GM18858 (cell line): ENCODE results near the gene MCOLN1.

Experiments used
- ATAC-seq: cut with Tn5 transposase; IDR thresholded peaks from one replicate; pipeline ENCODE4 v1.9.1; 2021; ENCODE audit not compliant: unreplicated experiment

MCOLN1 gene

GRCh38 chr19:7522072-7522922 lies at the start of gene MCOLN1:
Gene MCOLN1, plus strand, starts transcription at chr19:7522624. Its CDS starts 127 bp downstream, at chr19:7522751.
- ATAC-seq = peak; percentile 59

- ATAC-seq = no peak
These were observed 46.8 kb upstream of the MCOLN1 start for GRCh38 chr19:7475665-7476064.

- ATAC-seq = no peak
These were observed 46.2 kb upstream of the MCOLN1 start for GRCh38 chr19:7476241-7476640.

DNA sequence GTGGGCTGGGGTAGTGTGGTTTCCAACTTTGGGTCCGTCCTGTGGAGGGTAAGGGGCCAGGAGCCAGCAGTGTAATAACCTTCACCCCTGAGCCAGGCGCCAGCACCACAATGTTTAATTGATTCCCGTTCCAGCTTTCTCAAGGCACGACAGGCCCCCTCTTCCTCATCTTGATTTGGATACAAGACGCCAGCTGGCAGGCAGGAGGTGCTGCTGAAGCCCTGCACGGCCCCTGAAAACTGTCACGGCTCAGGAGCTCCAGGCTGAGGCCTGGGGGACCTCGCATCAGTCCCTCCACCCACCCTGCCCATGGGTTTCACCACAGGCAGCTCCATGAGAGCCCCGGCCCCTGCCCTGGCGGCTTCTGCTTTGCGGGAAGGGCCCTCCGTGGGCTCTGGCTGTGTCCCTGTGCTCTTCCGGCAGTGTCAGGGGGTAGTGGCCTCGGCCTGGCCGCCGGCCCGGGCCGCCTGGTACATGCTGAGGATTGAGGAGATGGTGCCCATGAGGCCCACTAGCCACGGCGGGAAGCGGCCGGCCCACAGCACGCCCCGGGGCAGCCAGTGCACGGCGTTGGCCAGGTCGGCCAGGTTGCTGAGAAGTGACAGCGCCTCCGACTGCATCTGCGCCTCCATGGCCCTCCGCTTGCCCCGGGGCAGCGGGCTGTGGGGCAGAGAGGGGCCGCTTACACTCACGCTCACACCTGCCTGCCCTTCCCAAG lies 45.5 kb upstream of the MCOLN1 start:
- ATAC-seq = no peak

DNA sequence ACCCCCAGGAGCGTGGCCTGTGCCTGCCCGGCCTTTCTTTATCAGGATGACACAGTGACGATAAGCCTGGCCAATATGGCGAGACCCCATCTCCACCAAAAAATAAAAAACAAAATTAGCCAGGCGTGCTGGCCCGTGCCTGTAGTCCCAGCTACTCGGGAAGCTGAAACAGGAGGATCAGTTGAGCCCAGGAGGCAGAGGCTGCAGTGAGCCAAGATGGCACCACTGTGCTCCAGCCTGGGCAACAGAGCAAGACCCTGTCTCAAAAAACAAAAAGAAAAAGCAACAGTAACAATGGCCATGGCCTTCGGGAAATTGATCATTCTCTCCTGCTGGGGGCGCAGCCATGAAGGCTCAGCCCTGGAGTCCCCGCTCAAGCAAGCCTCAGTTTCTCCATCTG lies 44.7 kb upstream of the MCOLN1 start:
- no peak for ATAC-seq

DNA sequence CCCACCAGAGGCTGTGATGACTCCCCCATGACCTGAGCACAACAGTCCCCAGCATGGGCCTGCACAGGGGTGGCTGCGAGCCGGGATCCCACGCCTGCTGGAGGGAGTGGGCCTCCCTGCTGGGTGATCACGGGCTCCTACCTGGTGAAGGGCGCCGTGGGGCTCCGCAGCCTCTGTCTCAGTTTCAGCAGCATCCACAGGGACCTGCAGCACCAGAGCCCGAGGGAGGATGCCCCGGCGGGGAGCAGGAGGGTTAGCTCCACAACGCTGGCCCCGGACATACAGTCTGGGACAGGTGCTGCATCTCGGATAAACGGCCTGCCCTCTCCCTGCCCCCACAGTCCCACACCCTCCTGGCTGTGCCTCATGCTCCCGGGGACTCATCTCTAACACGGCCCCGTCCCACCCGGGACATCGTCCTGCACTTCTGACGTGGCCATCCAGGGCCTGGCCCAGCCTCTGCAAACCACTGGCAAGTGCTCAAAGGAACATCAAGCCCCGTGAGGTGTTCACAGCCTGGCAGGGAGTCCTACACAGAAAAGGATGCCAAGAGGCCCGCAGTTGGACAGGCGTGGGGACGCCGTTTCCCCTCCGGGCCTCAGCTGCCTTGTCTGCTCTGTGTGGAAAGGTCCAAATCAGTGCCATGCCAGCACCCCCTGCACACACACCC lies 44.1 kb upstream of the MCOLN1 start:
- ATAC-seq = no peak

DNA sequence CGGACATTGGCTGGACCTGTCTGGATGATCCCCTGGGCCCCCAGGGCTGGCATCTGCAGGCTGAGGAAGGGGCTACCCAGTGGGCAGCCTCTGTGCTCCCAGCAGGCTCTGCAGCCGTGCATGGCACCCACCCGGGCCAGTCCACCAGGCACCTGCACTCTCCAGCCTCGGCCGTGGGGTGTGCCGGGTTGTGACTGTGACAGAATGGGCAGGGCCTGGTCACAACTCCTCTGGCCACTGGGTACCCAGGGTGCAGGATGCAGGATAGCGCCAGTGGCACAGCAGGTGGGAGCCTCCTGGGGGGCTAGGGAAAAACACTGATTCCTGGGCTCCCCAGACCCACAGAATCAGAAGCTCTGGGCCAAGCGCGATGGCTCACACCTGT lies 43.6 kb upstream of the MCOLN1 start:
- ATAC-seq = no peak

- ATAC-seq = no peak
These were observed 42.0 kb upstream of the MCOLN1 start for GRCh38 chr19:7480222-7480969.

DNA sequence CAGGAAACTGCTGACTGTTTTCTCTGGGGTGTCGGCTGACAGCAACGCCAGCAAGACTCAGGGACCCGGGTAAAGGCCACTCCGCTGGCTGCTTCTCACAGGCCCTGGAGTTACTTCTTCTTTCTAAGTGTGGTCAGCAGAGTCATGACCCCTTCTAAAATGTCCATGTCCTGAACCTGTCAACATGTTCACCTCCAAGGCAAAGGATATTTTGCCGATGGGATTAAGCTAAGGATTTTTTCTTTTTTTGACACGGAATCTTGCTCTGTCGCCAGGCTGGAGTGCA lies 41.5 kb upstream of the MCOLN1 start:
- no peak for ATAC-seq

DNA sequence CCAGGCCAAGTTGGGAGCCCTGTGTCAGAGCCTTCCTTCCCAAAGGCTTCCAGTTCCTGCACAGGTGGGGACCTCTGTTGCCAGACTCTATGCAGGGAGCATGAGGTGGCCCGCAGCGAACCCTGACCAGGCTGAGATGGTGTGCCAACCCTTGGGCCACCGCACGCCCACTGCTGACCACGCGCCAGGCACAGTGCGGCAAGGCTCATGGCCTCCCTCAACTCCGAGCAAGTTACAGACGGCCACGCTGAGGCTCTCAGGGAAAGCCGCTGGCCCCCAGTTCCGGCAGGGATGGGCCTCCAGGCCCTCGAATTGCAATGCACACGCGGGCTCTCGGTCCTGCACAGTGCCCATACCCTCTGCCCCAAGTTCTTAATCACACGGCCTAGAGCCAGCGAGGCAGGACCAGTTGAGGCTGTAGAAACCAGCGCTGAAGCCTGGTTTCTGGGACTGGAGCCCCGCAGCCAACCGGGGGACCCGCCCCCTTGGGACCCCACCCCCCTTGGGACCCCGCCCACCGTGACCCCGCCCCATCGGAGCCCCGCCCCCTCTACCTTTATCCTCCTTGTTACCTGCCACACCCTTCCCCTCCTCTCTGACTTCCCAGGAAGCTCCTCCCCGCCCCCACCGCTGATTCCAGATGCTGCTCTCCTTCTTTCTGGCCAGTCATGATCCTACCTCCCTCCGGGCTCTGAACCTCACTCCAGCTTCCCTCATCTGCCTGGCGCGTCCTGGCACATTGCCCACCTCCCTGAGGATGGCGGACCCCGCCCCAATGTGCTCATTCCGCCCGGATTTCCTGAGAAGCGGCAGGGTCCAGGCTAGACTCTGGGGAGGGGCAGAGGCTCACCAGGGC lies 39.6 kb upstream of the MCOLN1 start:
- ATAC-seq = no peak

DNA sequence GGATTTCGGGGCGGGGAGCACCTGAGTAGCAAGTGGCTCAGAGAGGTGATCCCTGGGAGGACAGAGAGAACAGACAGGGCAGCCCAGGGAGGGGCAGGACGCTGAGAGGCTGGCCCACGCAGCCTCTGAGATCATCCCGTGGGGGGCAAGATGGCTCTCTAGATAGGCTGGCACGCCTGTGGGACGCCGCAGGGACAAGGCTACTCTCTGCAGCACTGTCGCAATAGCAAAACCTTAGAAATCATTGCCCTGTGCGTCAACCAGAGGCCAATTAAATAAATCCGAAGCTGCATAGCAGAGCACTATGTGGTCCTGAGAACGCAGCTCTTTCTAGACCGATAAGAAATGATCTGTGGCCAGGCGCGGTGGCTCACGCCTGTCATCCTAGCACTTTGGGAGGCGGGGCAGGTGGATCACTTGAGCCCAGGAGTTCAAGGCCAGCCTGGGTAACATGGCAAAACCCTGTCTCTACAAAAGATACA lies 38.7 kb upstream of the MCOLN1 start:
- no peak for ATAC-seq

DNA sequence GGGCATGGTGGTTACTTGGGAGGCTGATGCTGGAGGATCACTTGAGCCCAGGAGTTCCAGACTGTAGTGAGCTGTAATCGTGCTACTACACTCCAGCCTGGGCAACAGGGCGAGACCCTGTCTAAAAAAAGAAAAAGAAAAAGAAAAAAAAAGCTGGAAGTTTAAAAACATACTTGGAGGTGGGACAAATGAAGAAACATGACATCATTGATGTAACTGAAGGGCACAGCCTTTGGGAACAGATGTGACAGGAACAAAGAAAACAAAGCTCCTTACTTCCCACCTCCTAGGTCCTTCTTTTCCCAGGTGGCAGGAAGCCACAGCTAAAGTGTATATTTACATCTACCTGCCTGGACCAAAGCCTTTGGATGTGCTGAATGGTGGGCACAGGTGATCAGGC lies 35.5 kb upstream of the MCOLN1 start:
- ATAC-seq = no peak

- no peak for ATAC-seq
These were observed 33.6 kb upstream of the MCOLN1 start, which contains the start of gene PEX11G for GRCh38 chr19:7488736-7489353. Gene PEX11G, minus strand, starts transcription at chr19:7489035. Its CDS starts 25 bp downstream, at chr19:7489010.

GRCh38 chr19:7489609-7490044 lies 32.8 kb upstream of the MCOLN1 start:
- ATAC-seq = no peak

DNA sequence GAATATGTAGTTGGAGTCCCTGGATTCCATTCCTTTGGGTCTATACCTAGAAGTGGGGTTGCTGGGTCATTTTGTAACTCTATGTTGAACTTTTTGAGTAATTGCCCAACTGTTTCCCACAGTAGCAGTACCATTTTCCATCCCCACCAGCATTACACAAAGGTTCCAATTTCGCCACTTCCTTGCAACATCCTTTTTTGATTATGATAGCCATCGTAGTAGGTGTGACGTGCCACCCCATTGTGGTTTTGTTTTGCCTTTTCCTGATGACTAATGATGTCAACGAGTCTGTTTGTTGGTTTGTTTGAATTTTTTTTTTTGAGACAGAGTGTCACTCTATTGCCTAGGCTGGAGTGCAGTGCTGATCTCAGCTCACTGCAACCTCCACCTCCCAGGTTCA lies 30.3 kb upstream of the MCOLN1 start:
- no peak for ATAC-seq

DNA sequence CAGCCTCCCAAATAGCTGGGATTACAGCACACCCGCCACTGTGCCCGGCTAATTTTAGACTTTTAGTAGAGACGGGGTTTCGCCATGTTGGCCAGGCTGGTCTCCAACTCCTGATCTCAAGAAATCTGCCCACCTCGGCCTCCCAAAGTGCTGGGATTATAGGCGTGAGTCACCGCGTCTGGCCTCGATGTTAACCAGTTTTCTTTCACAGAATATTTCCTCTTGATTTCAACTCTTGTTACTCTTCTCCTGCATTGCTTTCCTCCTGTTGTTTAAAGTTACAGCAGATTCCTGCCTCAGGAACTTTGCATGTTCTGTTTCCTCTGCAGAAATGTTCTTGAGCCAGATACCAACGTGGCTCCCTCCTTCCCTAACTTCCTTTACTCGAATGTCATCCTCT lies 29.9 kb upstream of the MCOLN1 start:
- no peak for ATAC-seq

GRCh38 chr19:7494416-7495098 lies 27.9 kb upstream of the MCOLN1 start:
- no peak for ATAC-seq

- no peak for ATAC-seq
These were observed 25.1 kb upstream of the MCOLN1 start for GRCh38 chr19:7497292-7497691.

DNA sequence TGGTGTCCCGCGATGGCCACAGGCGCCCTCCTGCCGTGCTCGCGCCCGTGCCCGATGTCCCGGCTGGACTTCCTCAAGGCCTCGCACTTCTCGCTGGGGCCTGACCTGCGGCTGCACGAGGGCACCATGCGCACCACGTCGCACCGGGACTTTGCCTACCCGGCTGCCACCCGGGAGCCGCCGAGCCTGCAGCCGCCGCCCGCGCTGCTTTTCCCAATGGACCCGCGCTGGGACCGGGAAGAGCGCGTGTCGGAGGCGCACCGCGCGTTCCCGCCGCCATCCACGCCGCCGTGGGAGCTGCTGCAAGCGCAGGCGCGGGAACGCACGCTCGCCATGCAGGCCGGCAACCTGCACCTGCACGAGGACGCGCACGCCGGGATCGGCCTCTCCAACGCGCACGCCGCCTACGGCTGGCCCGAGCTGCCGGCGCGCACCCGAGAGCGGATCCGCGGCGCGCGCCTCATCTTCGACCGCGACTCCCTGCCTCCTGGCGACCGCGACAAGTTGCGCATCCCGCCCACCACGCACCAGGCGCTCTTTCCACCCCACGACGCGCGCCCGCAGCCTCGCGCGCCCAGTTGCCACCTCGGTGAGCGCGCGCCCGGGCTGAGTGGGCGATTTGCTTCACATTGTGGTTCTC lies 21.5 kb upstream of the MCOLN1 start:
- no peak for ATAC-seq
